Spleen (tissue), 13 donors: ENCODE results near the gene RAET1L. TPM values are rescaled to one million over a fixed set of nuclear protein-coding genes. Genes with fewer than 3 reads are reported as not detected.
A peak's percentile ranks its signal among the peaks of the same experiment; 100 is the strongest.
"Not testable (repeated sequence)": the region's sequence is repeated elsewhere in the genome, so short reads cannot be mapped to it uniquely, and the experiment has no call there.

ENCODE experiments used
- DNase-seq: peaks from one replicate; pipeline ENCODE4 v3.0.0-alpha.2; 2020
- H3K27ac ChIP-seq, 8 donors: fragments of 200-600 bp; sonication (generic) in 7 of 8; 1 replicate in 4 of 8; 2 replicates in 4 of 8; pipeline versions ENCODE4 v1.5.0 to v1.8.0; 2016 to 2021; ENCODE audit warnings: inconsistent platforms in 4 of 8, mild to moderate bottlenecking in 4 of 8, moderate library complexity in 1 of 8
- H3K27me3 ChIP-seq, 7 donors: fragments of 200-600 bp; sonication (generic) in 6 of 7; replicated peaks in 1 of 7; 1 replicate in 4 of 7; 2 replicates in 3 of 7; pipeline versions ENCODE4 v1.5.0 to v1.8.0; 2016 to 2021; ENCODE audit warnings: inconsistent platforms in 3 of 7, mild to moderate bottlenecking in 1 of 7
- H3K36me3 ChIP-seq, 6 donors: fragments of 200-600 bp; sonication (generic) in 5 of 6; 1 replicate in 4 of 6; 2 replicates in 2 of 6; pipeline versions ENCODE4 v1.5.0 to v1.8.0; 2016 to 2021; ENCODE audit warnings: inconsistent platforms in 2 of 6
- H3K4me1 ChIP-seq, 6 donors: fragments of 200-600 bp; sonication (generic) in 5 of 6; 1 replicate in 3 of 6; 2 replicates in 3 of 6; pipeline versions ENCODE4 v1.5.0 to v1.8.0; 2016 to 2021; ENCODE audit warnings: inconsistent platforms in 3 of 6
- H3K4me3 ChIP-seq, 8 donors: fragments of 200-600 bp; sonication (generic) in 7 of 8; 1 replicate in 4 of 8; 2 replicates in 4 of 8; pipeline versions ENCODE4 v1.5.0 to v1.8.0; 2016 to 2021; ENCODE audit warnings: inconsistent platforms in 4 of 8, mild to moderate bottlenecking in 4 of 8, moderate library complexity in 2 of 8
- H3K9me3 ChIP-seq, 8 donors: fragments of 200-600 bp; sonication (generic) in 7 of 8; 1 replicate in 4 of 8; 2 replicates in 4 of 8; pipeline versions ENCODE4 v1.5.0 to v1.8.0; 2016 to 2021; ENCODE audit warnings: inconsistent platforms in 4 of 8
- POLR2A ChIP-seq, 3 donors: fragments of 450-650 bp; IDR thresholded peaks; one replicate each; pipeline ENCODE4 v1.5.1; 2017; ENCODE audit warnings: antibody characterized with exemption in 3 of 3, mild to moderate bottlenecking in 1 of 3
- POLR2AphosphoS5 ChIP-seq, 3 donors: sonication (generic); formaldehyde crosslinking; IDR thresholded peaks; one replicate each; pipeline ENCODE4 v1.5.1; 2017; ENCODE audit warnings: antibody characterized with exemption in 3 of 3
- WGBS, 5 donors: extraction: QIAGEN DNeasy Blood & Tissue Kit in 3 of 5; methylation state at CpG; one replicate each; pipeline versions ENCODE4 v1.1.5 to v1.1.7; 2013 to 2018; 5-methylcytosine and 5-hydroxymethylcytosine counted together
- intact Hi-C: fragments of 100-400 bp; cut with DNase I; formaldehyde crosslinking; loops from one replicate; pipeline ENCODE4 v1.15.0; 2023; ENCODE audit warnings: low total_unique reads
- long read RNA-seq, 2 donors: transcript quantifications; one replicate each; lab custom pipeline, GENCODE V29; 2026
- polyA plus RNA-seq, 3 donors: library from polyadenylated mRNA; stranded (reverse); fragments of 200-250 nt; gene quantifications; one replicate each; pipeline ENCODE4 v1.2.1, GENCODE V29; 2013
- total RNA-seq, 7 donors: library from RNA; depleted of rRNA in 3 of 7; stranded (reverse); fragments of >200 nt in 3 of 7; fragmentation: NEBNext Ultra II Directional in 4 of 7; extraction: Animal tissue kit (Norgen Biotek cat#: 25700) in 4 of 7; gene quantifications; one replicate each; pipeline versions ENCODE4 v1.1.0 to v1.2.1, GENCODE V29; 2016 to 2021
- TF ChIP-seq, protein P1 (sequence below), 11 experiments: fragments of 200-600 bp in 7 of 11; fragments of 450-650 bp in 4 of 11; sonication (generic) in 4 of 11; IDR thresholded peaks in 8 of 11; conservative IDR thresholded peaks in 3 of 11; 1 replicate in 7 of 11; 2 replicates in 4 of 11; pipeline versions ENCODE4 v1.4.0 to v1.8.0; 2016 to 2021; ENCODE audit warnings: antibody characterized with exemption in 11 of 11, inconsistent platforms in 4 of 11, mild to moderate bottlenecking in 1 of 11
- donor health status: healthy with polysubstance abuse.
- donor health status: DM: no; HTN: no; CAD: no; lungs with moderate emphysema.
- donor health status: DM: no; HTN: no; CAD: no.
- donor health status: Bipolar disorder and iron deficiency.
- donor health status: healthy.
- donor health status: DM: no; HTN: no; CAD: no.
- donor health status: DM: yes; HTN: yes; CAD: no.

The RAET1L gene, protein sequence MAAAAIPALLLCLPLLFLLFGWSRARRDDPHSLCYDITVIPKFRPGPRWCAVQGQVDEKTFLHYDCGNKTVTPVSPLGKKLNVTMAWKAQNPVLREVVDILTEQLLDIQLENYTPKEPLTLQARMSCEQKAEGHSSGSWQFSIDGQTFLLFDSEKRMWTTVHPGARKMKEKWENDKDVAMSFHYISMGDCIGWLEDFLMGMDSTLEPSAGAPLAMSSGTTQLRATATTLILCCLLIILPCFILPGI
- not detected for total RNA-seq
- not detected for polyA plus RNA-seq
- long read RNA-seq, donor 1, result 0 reads
- long read RNA-seq, donor 2, result 0 reads

- intact Hi-C loops, result no loop called here
- WGBS, 5 donors, result 7 to 19% (median 9%) methylated on average over 36 of the region's 36 CpGs
- no peak for DNase-seq
- Histone ChIP-seq H3K27ac (no peak within 1 kb of the TSS), H3K4me1 (peaks cover 8 to 21% (median 10%) of the 10 kb centered on the region in 6 donors), H3K36me3 (no peaks in the 10 kb centered on the region), H3K9me3 (no peaks in the 10 kb centered on the region), H3K4me3 (peak within 1 kb of the TSS in 2 of 8 donors; percentile 16 to 42), H3K27me3 (peaks cover 5 to 51% (median 34%) of the 10 kb centered on the region in 7 donors)
- TF ChIP-seq POLR2AphosphoS5 (IDR thresholded peaks at IDR 0.05) (no peak), POLR2A (IDR thresholded peaks at IDR 0.05) (no peak)
- TF ChIP-seq, protein P1, sequence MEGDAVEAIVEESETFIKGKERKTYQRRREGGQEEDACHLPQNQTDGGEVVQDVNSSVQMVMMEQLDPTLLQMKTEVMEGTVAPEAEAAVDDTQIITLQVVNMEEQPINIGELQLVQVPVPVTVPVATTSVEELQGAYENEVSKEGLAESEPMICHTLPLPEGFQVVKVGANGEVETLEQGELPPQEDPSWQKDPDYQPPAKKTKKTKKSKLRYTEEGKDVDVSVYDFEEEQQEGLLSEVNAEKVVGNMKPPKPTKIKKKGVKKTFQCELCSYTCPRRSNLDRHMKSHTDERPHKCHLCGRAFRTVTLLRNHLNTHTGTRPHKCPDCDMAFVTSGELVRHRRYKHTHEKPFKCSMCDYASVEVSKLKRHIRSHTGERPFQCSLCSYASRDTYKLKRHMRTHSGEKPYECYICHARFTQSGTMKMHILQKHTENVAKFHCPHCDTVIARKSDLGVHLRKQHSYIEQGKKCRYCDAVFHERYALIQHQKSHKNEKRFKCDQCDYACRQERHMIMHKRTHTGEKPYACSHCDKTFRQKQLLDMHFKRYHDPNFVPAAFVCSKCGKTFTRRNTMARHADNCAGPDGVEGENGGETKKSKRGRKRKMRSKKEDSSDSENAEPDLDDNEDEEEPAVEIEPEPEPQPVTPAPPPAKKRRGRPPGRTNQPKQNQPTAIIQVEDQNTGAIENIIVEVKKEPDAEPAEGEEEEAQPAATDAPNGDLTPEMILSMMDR (IDR thresholded peaks at IDR 0.05 in 8 of 11, conservative IDR thresholded peaks at IDR 0.05 in 3 of 11), result no peak
Observed at GRCh38 chr6:150025201-150025917, at the start of gene RAET1L. TSS of gene RAET1L (minus strand) at chr6:150025532. CDS start at chr6:150025471, 61 bp downstream.

GRCh38 chr6:150075034-150075421 is 49.7 kb upstream of the RAET1L start:
- Histone ChIP-seq H3K27me3 (peaks cover 0 to 18% (median 0%) of the 10 kb centered on the region in 7 donors), H3K9me3 (no peaks in the 10 kb centered on the region), H3K4me1 (peaks cover 0 to 13% (median 0%) of the 10 kb centered on the region in 6 donors), H3K36me3 (no peaks in the 10 kb centered on the region), H3K4me3 (no peak overlapping the region), H3K27ac (no peak overlapping the region)
- no peak for DNase-seq
- intact Hi-C loops, result no loop called here
- 81 to 89% (median 82%) methylated on average over 2 of the region's 2 CpGs for WGBS, 5 donors
- TF ChIP-seq POLR2AphosphoS5 (IDR thresholded peaks at IDR 0.05), result no peak
- no peak for TF ChIP-seq POLR2A (IDR thresholded peaks at IDR 0.05)
- TF ChIP-seq, protein P1 (IDR thresholded peaks at IDR 0.05 in 8 of 11, conservative IDR thresholded peaks at IDR 0.05 in 3 of 11), result no peak

DNA sequence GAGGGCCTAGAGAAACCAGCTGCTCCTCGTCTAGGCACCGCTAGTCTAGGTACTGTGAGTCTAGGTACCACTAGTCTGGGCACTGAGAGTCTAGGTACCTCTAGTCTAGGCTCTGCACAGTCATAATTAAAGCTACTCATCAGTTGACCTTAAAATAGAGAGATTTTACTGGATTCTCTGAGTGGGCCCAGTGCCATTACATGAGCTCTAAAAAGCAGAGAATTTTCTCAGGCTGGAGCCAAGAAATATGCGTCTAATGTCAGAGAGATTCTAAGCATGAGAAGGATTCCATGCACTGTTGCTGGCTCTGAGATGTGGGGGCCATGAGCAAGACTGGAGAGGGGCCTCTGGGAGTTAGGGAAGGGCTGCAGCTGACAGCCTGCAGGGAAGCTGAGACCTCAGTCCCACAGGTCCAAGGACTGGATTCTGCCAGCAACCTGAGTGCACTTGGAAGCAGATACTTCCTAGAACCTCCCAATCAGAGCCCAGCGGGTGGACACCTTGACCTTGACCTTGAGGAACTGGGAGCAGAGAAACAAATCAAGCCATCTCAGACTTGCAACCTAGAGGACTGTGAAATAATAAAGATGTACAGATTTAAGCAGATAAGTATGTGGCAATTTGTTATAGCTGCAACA is 49.2 kb upstream of the RAET1L start:
- intact Hi-C loops, H3K27ac ChIP-seq, H3K9me3 ChIP-seq, H3K4me3 ChIP-seq, DNase-seq, H3K36me3 ChIP-seq: not testable (repeated sequence)
- H3K4me1 ChIP-seq, result peaks cover 0 to 16% (median 3%) of the 10 kb centered on the region in 6 donors
- H3K27me3 ChIP-seq, result peaks cover 0 to 19% (median 0%) of the 10 kb centered on the region in 7 donors
- WGBS, 5 donors, result 82 to 93% (median 85%) methylated on average over 4 of the region's 4 CpGs

- Histone ChIP-seq H3K36me3 (no peaks in the 10 kb centered on the region), H3K27ac (no peak overlapping the region), H3K27me3 (peaks cover 0 to 32% (median 0%) of the 10 kb centered on the region in 7 donors), H3K4me3 (no peak overlapping the region), H3K9me3 (no peaks in the 10 kb centered on the region), H3K4me1 (peaks cover 0 to 33% (median 16%) of the 10 kb centered on the region in 6 donors)
- TF ChIP-seq, protein P1 (IDR thresholded peaks at IDR 0.05 in 8 of 11, conservative IDR thresholded peaks at IDR 0.05 in 3 of 11), result no peak
- TF ChIP-seq POLR2AphosphoS5 (IDR thresholded peaks at IDR 0.05) (no peak), POLR2A (IDR thresholded peaks at IDR 0.05) (no peak)
- 54 to 72% (median 65%) methylated on average over 6 to 8 of the region's 8 CpGs for WGBS, 5 donors
- peak; percentile 80 for DNase-seq
- intact Hi-C loops, result no loop called here
Observed at GRCh38 chr6:150072201-150072600, 46.9 kb upstream of the RAET1L start.
